Caco-2 (cell line): ENCODE data around the gene CDH13. TPM values are rescaled to one million over a fixed set of nuclear protein-coding genes. Genes with fewer than 3 reads are reported as not detected.

Source experiments
- BruUV-seq: library from RNA; stranded (reverse); fragments of 400-500 nt; replicated peaks from 2 replicates; lab custom pipeline; 2021; lab: Mats Ljungman, UMichigan
- CTCF ChIA-PET: fragments of 300-600 bp; sonication (Branson Sonifier 250); formaldehyde crosslinking; loops from one replicate; lab custom pipeline; 2022; ENCODE audit warnings: antibody characterized with exemption; lab: Charles Lee
- POLR2A ChIA-PET: fragments of 300-600 bp; sonication (Branson Sonifier 250); formaldehyde crosslinking; loops from one replicate; lab custom pipeline; 2022; ENCODE audit warnings: antibody characterized with exemption; lab: Charles Lee
- DNase-seq, 2 experiments: peaks; one replicate each; pipeline versions ENCODE4 v3.0.0 to v3.0.0-alpha.2; 2020 to 2022
- H3K27me3 ChIP-seq: replicated peaks from 2 replicates; pipeline ENCODE4 v1.6.0; 2011; ENCODE audit warnings: low read length; ENCODE audit not compliant: control insufficient read depth, insufficient read depth
- H3K36me3 ChIP-seq: 2 replicates; pipeline ENCODE4 v1.5.1; 2011; ENCODE audit warnings: low read length; ENCODE audit not compliant: control insufficient read depth, insufficient read depth
- H3K4me1 ChIP-seq: fragments of 250-450 bp; sonication (Bioruptor Pico); 2 replicates; pipeline ENCODE4 v1.5.1; 2020; ENCODE audit warnings: mild to moderate bottlenecking
- H3K4me3 ChIP-seq: 2 replicates; pipeline ENCODE4 v1.5.1; 2011; ENCODE audit warnings: low read depth, mild to moderate bottlenecking, control low read depth, low read length
- H3K9me3 ChIP-seq: fragments of 250-450 bp; sonication (Bioruptor Pico); 2 replicates; pipeline ENCODE4 v1.5.1; 2020; ENCODE audit warnings: mild to moderate bottlenecking, moderate library complexity
- H3K27ac Mint-ChIP-seq: one replicate; pipeline ENCODE4 v1.8.0; 2022; ENCODE audit warnings: mixed read lengths; ENCODE audit not compliant: unreplicated experiment
- H3K27me3 Mint-ChIP-seq: one replicate; pipeline ENCODE4 v1.8.0; 2022; ENCODE audit warnings: mixed read lengths; ENCODE audit not compliant: insufficient read depth, unreplicated experiment
- H3K36me3 Mint-ChIP-seq: one replicate; pipeline ENCODE4 v1.8.0; 2022; ENCODE audit warnings: mild to moderate bottlenecking, mixed read lengths; ENCODE audit not compliant: insufficient read depth, unreplicated experiment
- H3K4me1 Mint-ChIP-seq: one replicate; pipeline ENCODE4 v1.8.0; 2022; ENCODE audit warnings: low read depth, mixed read lengths; ENCODE audit not compliant: unreplicated experiment
- H3K4me3 Mint-ChIP-seq: one replicate; pipeline ENCODE4 v1.8.0; 2022; ENCODE audit warnings: mild to moderate bottlenecking, moderate library complexity, mixed read lengths; ENCODE audit not compliant: unreplicated experiment
- H3K9me3 Mint-ChIP-seq: one replicate; pipeline ENCODE4 v1.8.0; 2022; ENCODE audit warnings: mixed read lengths; ENCODE audit not compliant: unreplicated experiment
- CTCF ChIP-seq, 2 experiments: fragments of 200-600 bp in 1 of 2; IDR thresholded peaks; 1 replicate in 1 of 2; 2 replicates in 1 of 2; pipeline versions ENCODE4 v1.5.1 to v1.8.0; 2011 to 2022; ENCODE audit warnings: antibody characterized with exemption in 1 of 2, control low read depth in 1 of 2, inconsistent platforms in 1 of 2, low read depth in 1 of 2, low read length in 1 of 2, mild to moderate bottlenecking in 1 of 2, moderate library complexity in 1 of 2; ENCODE audit not compliant: insufficient read depth in 1 of 2, severe bottlenecking in 1 of 2, unreplicated experiment in 1 of 2
- intact Hi-C: fragments of 100-400 bp; cut with micrococcal nuclease; formaldehyde crosslinking; loops from one replicate; pipeline ENCODE4 v1.10.0; 2022; ENCODE audit not compliant: unreplicated experiment
- total RNA-seq: library from RNA; stranded (reverse); gene quantifications from 2 replicates; pipeline ENCODE4 v1.2.3, GENCODE V29; 2022

Gene CDH13
- total RNA-seq, 1 experiment from 2014 or later = 2.2 TPM

DNA sequence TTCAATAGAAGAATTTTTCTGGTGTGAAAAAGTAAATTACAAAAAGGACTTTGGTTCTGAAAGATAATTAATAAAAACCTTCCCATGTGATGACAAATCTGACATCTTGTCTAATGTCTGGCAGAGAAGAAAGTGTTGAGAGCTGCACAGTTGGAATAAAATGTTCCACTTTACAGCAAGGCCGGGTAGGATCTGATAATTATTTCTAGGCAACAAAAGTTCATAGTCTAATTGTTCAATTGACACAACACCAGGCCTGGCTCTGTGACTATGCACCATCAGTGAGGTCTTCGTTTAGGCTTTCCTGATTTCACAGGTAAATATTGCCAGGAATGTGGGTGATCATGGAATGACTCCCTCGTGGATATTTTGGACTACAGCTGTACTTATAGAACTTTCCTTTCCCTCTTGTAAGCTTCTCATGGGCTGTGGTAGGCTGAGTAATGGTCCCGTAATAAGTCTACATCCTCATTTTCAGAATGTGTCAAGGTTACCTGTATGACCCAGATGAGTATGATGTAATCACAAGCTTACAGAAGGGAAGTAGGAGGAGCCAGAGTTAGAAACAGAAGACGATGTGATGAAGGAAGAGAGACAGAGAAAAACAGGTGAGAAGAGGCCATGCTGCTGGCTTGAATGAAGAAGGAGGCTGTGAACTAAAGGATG, 217.0 kb downstream of the CDH13 start:
- Histone ChIP-seq H3K4me1 (no peaks in the 10 kb centered on the region), H3K27me3 (no peaks in the 10 kb centered on the region), H3K36me3 (no peaks in the 10 kb centered on the region), H3K9me3 (no peaks in the 10 kb centered on the region; the same call in 1 of the 2 replicates), H3K4me3 (no peak overlapping the region)
- DNase-seq = no peak
- intact Hi-C loops = no loop called here
- no peak overlapping the region for H3K4me3 Mint-ChIP-seq
- ChIA-PET CTCF (no interaction called here), POLR2A (no interaction called here)
- no TSS peak for BruUV-seq
- TF ChIP-seq CTCF (IDR thresholded peaks at IDR 0.05; ENCODE audit: insufficient read depth in 1 of 2, low read depth in 1 of 2, low read length in 1 of 2, severe bottlenecking in 1 of 2, unreplicated experiment in 1 of 2) = no peak
- no peaks in the 10 kb centered on the region for H3K36me3 Mint-ChIP-seq
- H3K27ac Mint-ChIP-seq = no peak overlapping the region
- H3K27me3 Mint-ChIP-seq = peaks cover 3% of the 10 kb centered on the region
- H3K9me3 Mint-ChIP-seq = peaks cover 34% of the 10 kb centered on the region
- no peaks in the 10 kb centered on the region for H3K4me1 Mint-ChIP-seq

- no peak overlapping the region for H3K27ac Mint-ChIP-seq
- DNase-seq = no peak
- peaks cover 27% of the 10 kb centered on the region for H3K9me3 Mint-ChIP-seq
- H3K36me3 Mint-ChIP-seq = no peaks in the 10 kb centered on the region
- H3K27me3 Mint-ChIP-seq = peaks cover 3% of the 10 kb centered on the region
- TF ChIP-seq CTCF (IDR thresholded peaks at IDR 0.05; ENCODE audit: insufficient read depth in 1 of 2, low read depth in 1 of 2, low read length in 1 of 2, severe bottlenecking in 1 of 2, unreplicated experiment in 1 of 2) = no peak
- Histone ChIP-seq H3K9me3 (no peaks in the 10 kb centered on the region; the same call in 1 of the 2 replicates), H3K4me3 (no peak overlapping the region), H3K27me3 (no peaks in the 10 kb centered on the region), H3K36me3 (no peaks in the 10 kb centered on the region), H3K4me1 (no peaks in the 10 kb centered on the region)
- POLR2A ChIA-PET = no interaction called here
- no peaks in the 10 kb centered on the region for H3K4me1 Mint-ChIP-seq
- CTCF ChIA-PET = no interaction called here
- no TSS peak for BruUV-seq
- intact Hi-C loops = no loop called here
- no peak overlapping the region for H3K4me3 Mint-ChIP-seq
These were observed 218.3 kb downstream of the CDH13 start for GRCh38 chr16:82845116-82845515.

DNA sequence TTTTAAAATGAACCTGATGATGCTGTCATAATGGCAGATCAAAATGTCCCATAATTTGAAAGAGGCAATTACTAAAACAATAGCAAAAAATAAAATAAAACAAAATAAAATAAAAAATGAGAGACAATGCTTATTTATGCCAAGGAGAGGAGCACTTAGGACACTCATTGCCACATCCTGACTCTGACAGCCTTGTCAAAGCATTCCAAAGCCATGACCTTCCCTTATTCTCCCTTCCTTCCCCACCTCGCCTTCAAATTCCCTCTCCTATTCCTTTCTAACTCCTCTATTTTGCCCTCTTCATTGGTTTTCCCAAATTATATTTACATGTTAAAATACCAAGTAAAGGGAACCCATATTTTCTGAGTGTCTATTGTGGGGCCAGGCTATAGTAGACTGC, 220.0 kb downstream of the CDH13 start:
- H3K9me3 Mint-ChIP-seq = peaks cover 17% of the 10 kb centered on the region
- H3K4me1 ChIP-seq = no peaks in the 10 kb centered on the region
- no peaks in the 10 kb centered on the region for H3K36me3 Mint-ChIP-seq
- no peak for TF ChIP-seq CTCF (IDR thresholded peaks at IDR 0.05; ENCODE audit: insufficient read depth in 1 of 2, low read depth in 1 of 2, low read length in 1 of 2, severe bottlenecking in 1 of 2, unreplicated experiment in 1 of 2)
- no peak overlapping the region for H3K4me3 Mint-ChIP-seq
- ChIA-PET POLR2A (no interaction called here), CTCF (no interaction called here)
- no peaks in the 10 kb centered on the region for H3K36me3 ChIP-seq
- no peak overlapping the region for H3K4me3 ChIP-seq
- no TSS peak for BruUV-seq
- H3K27me3 Mint-ChIP-seq = peaks cover 3% of the 10 kb centered on the region
- H3K4me1 Mint-ChIP-seq = no peaks in the 10 kb centered on the region
- H3K9me3 ChIP-seq = no peaks in the 10 kb centered on the region; the same call in 1 of the 2 replicates
- intact Hi-C loops = no loop called here
- no peaks in the 10 kb centered on the region for H3K27me3 ChIP-seq
- H3K27ac Mint-ChIP-seq = no peak overlapping the region
- no peak for DNase-seq
